K562 (cell line): ENCODE data around the gene PMPCB. TPM values are rescaled to one million over a fixed set of nuclear protein-coding genes. Genes with fewer than 3 reads are reported as not detected.
A peak's percentile ranks its signal among the peaks of the same experiment; 100 is the strongest.

Experiments
- E2F6 ChIP-seq, 2 experiments: IDR thresholded peaks; 2 replicates each; pipeline ENCODE4 v1.6.1; 2011; ENCODE audit warnings: borderline replicate concordance in 1 of 2, control low read depth in 1 of 2, low read depth in 1 of 2, low read length in 1 of 2, mild to moderate bottlenecking in 1 of 2, mixed read lengths in 1 of 2, moderate library complexity in 1 of 2; ENCODE audit not compliant: insufficient read depth in 1 of 2, insufficient read length in 1 of 2, poor library complexity in 1 of 2, severe bottlenecking in 1 of 2; ENCODE audit errors: extremely low read depth in 1 of 2
- ELF2 ChIP-seq: fragments of 250-450 bp; sonication (Bioruptor Pico); IDR thresholded peaks from 2 replicates; pipeline ENCODE4 v1.5.0; 2021; ENCODE audit warnings: mild to moderate bottlenecking
- ESRRA ChIP-seq: fragments of 450-650 bp; IDR thresholded peaks from 2 replicates; pipeline ENCODE4 v1.6.1; 2014; ENCODE audit warnings: low read depth, mild to moderate bottlenecking, moderate library complexity, borderline replicate concordance
- GATAD2B ChIP-seq: fragments of 450-650 bp; IDR thresholded peaks from 2 replicates; pipeline ENCODE4 v1.6.1; 2017; ENCODE audit warnings: mild to moderate bottlenecking, borderline replicate concordance
- HLTF ChIP-seq: fragments of 450-650 bp; IDR thresholded peaks from 2 replicates; pipeline ENCODE4 v1.6.1; 2016
- HNRNPK ChIP-seq: fragments of 200-400 bp; formaldehyde crosslinking; IDR thresholded peaks from one replicate; pipeline ENCODE4 v1.6.1; 2018; ENCODE audit warnings: mild to moderate bottlenecking, low read depth, low read length; ENCODE audit not compliant: poor library complexity, severe bottlenecking
- LCOR ChIP-seq: sonication (generic); formaldehyde crosslinking; IDR thresholded peaks from 2 replicates; pipeline ENCODE4 v1.8.0; 2022; ENCODE audit warnings: mild to moderate bottlenecking, missing genetic modification reagents
- NCOA6 ChIP-seq: fragments of 450-650 bp; IDR thresholded peaks from 2 replicates; pipeline ENCODE4 v1.6.1; 2017; ENCODE audit warnings: mild to moderate bottlenecking
- POLR2AphosphoS5 ChIP-seq: IDR thresholded peaks from 2 replicates; pipeline ENCODE4 v1.6.1; 2011; ENCODE audit warnings: mild to moderate bottlenecking, low read depth, low read length, moderate library complexity; ENCODE audit not compliant: control insufficient read depth, insufficient read depth
- SFPQ ChIP-seq: fragments of 200-400 bp; formaldehyde crosslinking; IDR thresholded peaks from 2 replicates; pipeline ENCODE4 v1.6.1; 2017; ENCODE audit warnings: mild to moderate bottlenecking, low read depth, low read length, moderate library complexity
- ZBTB43 ChIP-seq: sonication (generic); formaldehyde crosslinking; IDR thresholded peaks from 2 replicates; pipeline ENCODE4 v1.8.0; 2023; ENCODE audit warnings: mild to moderate bottlenecking, missing genetic modification reagents
- ZFP30 ChIP-seq: fragments of 250-450 bp; sonication (Bioruptor Pico); IDR thresholded peaks from 2 replicates; pipeline ENCODE4 v1.8.0; 2022; ENCODE audit warnings: moderate library complexity, mild to moderate bottlenecking, inconsistent platforms, borderline replicate concordance
- ZNF431 ChIP-seq: sonication (generic); formaldehyde crosslinking; IDR thresholded peaks from 2 replicates; pipeline ENCODE4 v1.8.0; 2022; ENCODE audit warnings: mild to moderate bottlenecking, missing genetic modification reagents
- ZNF639 ChIP-seq, 2 experiments: fragments of 200-800 bp in 1 of 2; sonication (Bioruptor generic) in 1 of 2; sonication (generic) in 1 of 2; formaldehyde crosslinking in 1 of 2; IDR thresholded peaks in 1 of 2; conservative IDR thresholded peaks in 1 of 2; 2 replicates each; pipeline versions ENCODE4 v1.5.0 to v1.6.1; 2016 to 2020; ENCODE audit warnings: missing compliant biosample characterization in 1 of 2, missing genetic modification characterization in 1 of 2, missing genetic modification reagents in 1 of 2
- ZNF764 ChIP-seq: fragments of 250-450 bp; sonication (Bioruptor Pico); IDR thresholded peaks from 2 replicates; pipeline ENCODE4 v1.4.0; 2020; ENCODE audit warnings: low read depth, mild to moderate bottlenecking, moderate library complexity
- polyA plus RNA-seq, 8 experiments: library from polyadenylated mRNA; depleted of rRNA in 4 of 8; stranded (reverse) in 5 of 8; unstranded in 3 of 8; fragments of >200 nt; fragmentation: Nextera tagmentation in 2 of 8; fragmentation: Illumina TruSeq in 1 of 8; extraction: Ambion mirVana in 2 of 8; extraction: Trizol in 1 of 8; gene quantifications; 2 replicates each; pipeline versions ENCODE4 v1.2.1 to v1.2.3, GENCODE V29; 2011 to 2014; ENCODE audit warnings: inconsistent platforms in 1 of 8, missing spikeins in 1 of 8
- total RNA-seq, 7 experiments: library from RNA; depleted of rRNA in 6 of 7; stranded (reverse); fragments of >200 nt in 6 of 7; fragmentation: Illumina TruSeq in 2 of 7; extraction: Trizol in 2 of 7; gene quantifications; 2 replicates each; pipeline versions ENCODE4 v1.2.1 to v1.2.3, GENCODE V29; 2011 to 2021; ENCODE audit warnings: low replicate concordance in 1 of 7
- TF ChIP-seq, protein P1 (sequence below): fragments of 250-450 bp; sonication (Bioruptor Pico); IDR thresholded peaks from 2 replicates; pipeline ENCODE4 v1.5.0; 2020; ENCODE audit warnings: mild to moderate bottlenecking

Gene PMPCB
- total and polyA plus RNA-seq, 9 of the 15 experiments (the other 6 are each of a cell fraction or from before 2014, with no cell fraction given), result 61.2 to 209 (median 105) TPM

DNA sequence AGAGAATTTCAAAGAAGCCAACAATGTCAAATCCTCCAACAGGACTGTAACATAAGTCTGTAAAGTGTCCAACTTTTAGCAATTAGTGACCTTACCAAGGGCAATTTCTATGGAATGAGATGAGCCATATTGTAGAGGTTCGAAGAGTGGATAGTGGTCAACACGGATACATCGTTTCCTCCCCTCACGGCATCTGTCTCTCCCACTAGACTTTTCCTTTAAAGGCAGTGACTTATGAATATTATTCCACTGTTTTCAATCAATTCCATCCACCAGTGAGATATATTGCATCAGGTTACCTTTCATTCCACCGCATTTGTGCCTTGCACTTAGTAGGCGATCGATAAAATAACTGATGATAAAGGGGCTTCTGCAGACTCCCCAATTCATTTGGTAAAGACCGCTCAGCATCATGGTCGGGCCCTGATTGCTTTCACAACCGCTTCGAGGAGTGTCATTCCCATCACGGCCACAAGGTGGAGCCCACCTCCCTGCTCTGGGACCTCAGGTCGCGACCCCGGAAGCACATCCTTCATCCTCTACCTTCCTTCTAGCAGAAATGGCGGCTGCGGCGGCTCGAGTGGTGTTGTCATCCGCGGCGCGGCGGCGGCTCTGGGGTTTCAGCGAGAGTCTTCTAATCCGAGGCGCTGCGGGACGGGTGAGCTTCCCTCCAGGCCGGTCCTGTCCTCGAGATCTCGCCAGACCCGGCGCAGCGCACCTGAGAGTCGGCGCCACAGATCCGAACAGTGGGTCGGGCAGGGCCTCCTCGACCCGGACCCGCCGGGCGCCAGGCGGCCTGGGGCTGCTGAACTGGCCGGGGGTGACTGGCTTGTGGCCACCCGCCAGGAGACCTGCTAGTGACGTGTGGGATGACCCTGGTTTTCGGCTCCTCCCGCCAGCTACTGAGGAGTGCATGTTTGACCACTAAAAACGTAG is at the start of gene PMPCB (continued):
- TF ChIP-seq GATAD2B (peak; percentile 30; the same call in 1 of the 2 replicates), POLR2AphosphoS5 (peak; percentile 92), NCOA6 (no peak), ZNF639 (CRISPR knock-in tag; conservative IDR thresholded peaks at IDR 0.05 in 1 of 2, IDR thresholded peaks at IDR 0.05 in 1 of 2) (peak in 1 of 2 experiments; percentile 66; a peak in 2 of 4 replicates), ESRRA (peak; percentile 85), SFPQ (no peak), LCOR (CRISPR knock-in tag) (peak; percentile 83), ZFP30 (no peak), ELF2 (CRISPR knock-in tag) (peak; percentile 85), ZNF764 (no peak), ZNF431 (0 out of 2 replicates have a peak, but pooled peaks have one; percentile 55), E2F6 (IDR thresholded peaks at IDR 0.05; ENCODE audit: borderline replicate concordance in 1 of 2, extremely low read depth in 1 of 2, insufficient read depth in 1 of 2, insufficient read length in 1 of 2, low read depth in 1 of 2, low read length in 1 of 2, poor library complexity in 1 of 2, severe bottlenecking in 1 of 2) (no peak), ZBTB43 (peak; percentile 83; the same call in 1 of the 2 replicates), HNRNPK (no peak), HLTF (peak; percentile 83; the same call in 1 of the 2 replicates)
- TF ChIP-seq, protein P1, sequence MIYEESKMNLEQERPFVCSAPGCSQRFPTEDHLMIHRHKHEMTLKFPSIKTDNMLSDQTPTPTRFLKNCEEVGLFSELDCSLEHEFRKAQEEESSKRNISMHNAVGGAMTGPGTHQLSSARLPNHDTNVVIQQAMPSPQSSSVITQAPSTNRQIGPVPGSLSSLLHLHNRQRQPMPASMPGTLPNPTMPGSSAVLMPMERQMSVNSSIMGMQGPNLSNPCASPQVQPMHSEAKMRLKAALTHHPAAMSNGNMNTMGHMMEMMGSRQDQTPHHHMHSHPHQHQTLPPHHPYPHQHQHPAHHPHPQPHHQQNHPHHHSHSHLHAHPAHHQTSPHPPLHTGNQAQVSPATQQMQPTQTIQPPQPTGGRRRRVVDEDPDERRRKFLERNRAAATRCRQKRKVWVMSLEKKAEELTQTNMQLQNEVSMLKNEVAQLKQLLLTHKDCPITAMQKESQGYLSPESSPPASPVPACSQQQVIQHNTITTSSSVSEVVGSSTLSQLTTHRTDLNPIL (CRISPR knock-in tag), result no peak
